CD4-positive, alpha-beta T cell treated with Interleukin-6 at 100 ng/mL for 8 hours (primary cell): ENCODE data around the gene PLEKHA8.

ENCODE experiments used
- DNase-seq: peaks from one replicate; pipeline ENCODE4 v3.0.0-alpha.2; 2020; ENCODE audit warnings: mixed read lengths, low spot score

Gene PLEKHA8, protein sequence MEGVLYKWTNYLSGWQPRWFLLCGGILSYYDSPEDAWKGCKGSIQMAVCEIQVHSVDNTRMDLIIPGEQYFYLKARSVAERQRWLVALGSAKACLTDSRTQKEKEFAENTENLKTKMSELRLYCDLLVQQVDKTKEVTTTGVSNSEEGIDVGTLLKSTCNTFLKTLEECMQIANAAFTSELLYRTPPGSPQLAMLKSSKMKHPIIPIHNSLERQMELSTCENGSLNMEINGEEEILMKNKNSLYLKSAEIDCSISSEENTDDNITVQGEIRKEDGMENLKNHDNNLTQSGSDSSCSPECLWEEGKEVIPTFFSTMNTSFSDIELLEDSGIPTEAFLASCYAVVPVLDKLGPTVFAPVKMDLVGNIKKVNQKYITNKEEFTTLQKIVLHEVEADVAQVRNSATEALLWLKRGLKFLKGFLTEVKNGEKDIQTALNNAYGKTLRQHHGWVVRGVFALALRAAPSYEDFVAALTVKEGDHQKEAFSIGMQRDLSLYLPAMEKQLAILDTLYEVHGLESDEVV

DNA sequence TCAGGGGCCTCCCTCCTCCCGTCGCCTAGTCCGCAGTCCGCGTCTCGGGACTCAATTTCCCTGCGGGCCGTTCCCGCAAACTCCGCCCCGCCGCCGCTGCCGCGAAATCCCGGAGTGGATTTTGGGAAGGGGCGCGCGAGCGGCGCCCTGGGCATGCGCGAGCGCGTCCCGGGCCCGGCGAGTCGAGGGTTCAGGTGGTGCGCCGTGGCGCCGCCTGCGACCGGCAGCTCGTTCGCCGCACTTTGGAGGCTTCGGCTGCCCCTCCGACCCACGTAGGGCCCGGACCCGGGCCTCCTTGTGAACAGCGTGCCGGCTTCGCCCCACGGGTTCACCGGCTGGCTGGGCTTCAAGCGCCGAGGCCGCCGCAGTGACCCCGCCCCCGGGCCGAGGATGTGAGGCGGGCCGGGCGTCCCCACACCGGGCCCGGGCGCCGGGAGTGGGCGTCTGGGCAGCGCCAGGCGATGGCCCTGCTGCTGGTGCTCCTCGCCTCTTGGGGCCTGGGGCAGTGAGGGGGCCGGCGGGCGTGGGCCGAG lies at the start of gene PLEKHA8:
Gene PLEKHA8 (plus strand): TSS at position 197 of the 533 bp plus-strand sequence. CDS start 351 bp downstream, outside the sequence.
- DNase-seq = peak; percentile 82

DNA sequence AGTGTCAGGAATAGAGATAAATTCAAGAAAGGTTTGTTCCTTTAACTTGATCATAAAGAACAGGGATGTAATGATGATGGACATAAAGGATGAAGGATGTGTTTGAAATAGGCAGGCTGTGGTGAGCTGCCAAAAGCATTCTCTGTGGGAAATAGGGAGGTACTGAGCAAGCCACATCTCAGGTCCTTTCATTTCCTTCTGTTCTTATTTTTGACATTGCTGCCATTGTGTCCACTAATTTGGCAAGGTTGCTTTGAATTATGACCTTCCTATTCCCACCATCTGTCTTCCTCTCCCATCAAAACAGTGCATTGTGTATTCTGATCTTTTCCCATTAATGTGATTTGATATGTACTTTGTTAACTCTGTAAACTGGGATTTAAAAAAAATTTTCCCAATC lies 48.1 kb upstream of the PLEKHA8 start:
- DNase-seq = no peak

DNA sequence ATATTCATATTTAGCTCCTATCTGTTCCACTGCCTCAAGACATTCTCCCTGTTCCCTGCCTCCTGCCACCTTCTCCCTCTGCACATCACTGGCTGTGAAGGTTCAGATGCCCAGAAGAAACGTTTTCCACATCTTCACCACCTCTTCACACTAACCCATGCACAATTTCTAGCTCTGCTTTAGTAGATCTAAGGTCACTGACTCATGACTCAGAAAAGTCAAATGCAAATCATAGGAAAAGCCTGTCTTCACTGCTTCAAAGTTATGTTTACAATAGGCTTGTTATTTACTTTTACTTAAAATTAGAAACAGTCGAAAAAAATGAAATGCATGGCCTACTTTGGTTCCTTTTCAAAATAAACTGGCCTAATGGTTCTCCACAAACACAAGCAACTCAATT lies 41.1 kb upstream of the PLEKHA8 start:
- no peak for DNase-seq

DNA sequence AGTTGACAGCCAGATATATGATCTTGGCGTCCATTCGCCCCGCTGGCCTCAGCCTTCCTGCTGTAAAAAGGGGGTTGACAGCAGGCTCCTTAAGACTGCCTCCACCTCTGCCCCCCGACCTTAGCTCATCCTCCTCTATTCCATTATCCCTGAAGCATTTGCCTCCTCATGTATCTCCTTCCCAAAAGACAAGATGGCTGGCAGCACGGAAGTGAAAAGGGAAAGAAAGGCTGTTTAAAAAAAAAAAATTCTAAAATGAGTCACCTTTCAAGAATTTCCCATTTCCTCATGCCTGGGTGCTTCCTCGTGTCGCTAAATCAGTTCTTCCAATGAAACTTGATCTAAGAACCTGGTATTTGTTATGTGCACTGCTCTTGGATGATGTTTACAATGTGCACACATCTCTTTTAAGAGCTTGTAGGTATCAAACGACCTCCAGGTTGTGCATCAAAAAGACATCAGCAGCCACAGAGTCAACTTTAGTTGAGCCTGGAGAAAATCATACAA lies 40.3 kb upstream of the PLEKHA8 start:
- DNase-seq = no peak

DNA sequence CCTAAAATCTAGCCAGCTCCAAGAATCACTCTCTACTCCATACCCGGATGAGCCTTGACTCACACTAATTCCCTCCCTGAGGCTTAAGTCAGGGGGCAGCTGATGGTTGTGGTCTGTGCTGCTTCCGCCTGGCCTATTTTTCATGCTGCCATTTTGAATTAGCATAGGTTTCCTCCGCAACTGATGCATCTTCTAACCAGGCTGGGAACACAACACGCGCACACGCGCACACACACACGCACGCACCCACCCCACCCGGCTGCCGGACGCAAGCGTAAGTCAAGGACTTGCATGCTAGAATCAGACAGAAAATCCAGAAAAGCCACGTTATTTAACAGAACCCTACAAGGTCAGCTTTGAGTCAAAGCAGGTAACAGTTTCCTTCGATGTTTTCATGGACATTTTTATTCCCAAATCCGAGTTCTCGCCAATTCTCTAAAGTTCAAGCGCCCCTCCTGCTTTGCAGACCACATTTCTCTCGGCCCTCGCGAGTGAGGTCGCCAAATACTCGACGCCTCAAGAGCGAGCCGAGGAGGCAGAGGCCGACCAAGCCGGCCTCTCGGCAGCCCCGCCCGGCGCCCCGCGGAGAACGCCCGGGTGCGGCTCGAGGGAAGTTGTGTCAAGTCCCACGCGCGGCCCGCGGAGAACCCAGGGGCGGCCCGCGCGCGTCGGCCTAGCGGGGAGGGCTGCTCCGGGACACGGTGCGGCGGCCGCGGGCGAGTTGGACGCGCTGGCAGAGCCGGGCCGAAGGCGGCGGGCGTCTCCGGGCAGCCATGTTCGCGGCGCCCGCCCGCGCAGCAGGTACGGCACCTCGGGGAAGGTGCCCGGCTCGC lies 39.6 kb upstream of the PLEKHA8 start:
- no peak for DNase-seq

DNA sequence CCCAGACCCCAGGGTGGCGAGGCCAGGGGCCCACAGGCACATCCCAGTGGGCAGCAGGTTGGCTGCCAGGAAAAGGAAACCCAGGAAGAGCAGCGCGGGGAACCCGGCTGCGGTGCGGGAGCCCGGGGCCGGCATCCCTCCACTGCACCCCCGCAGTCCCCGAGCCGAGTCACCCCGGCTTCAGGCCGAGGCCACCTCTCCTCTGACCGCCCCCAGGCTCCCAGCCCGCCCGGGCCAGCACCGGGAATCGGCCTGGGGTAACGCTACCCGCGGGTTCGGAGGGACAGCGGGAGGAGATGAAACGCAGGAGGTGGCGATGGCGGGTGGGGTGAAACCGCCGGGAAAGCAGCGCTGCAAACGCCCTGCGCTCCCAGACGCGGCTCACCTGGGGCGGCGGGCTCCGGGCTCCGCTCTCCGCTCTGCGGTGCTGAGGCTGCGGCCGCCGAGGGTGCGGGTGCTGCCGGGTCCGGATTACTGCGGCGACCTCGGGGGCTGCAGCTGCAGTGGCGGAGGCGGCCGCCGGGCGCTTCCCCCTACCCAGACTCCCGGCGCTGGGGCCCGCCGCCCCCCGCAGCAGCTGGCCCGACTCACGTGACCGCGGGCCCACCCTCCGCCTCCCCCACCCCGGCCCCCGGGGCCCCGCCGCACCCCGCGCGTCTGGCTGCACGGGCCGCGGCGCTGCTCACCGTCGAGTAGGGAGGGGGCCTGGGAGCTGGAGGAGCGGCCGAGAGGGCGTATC lies 38.8 kb upstream of the PLEKHA8 start, which contains the start of gene SCRN1:
Gene SCRN1 (minus strand): TSS at position 545 of the 739 bp plus-strand sequence. CDS start 20,734 bp downstream, outside the sequence.
- no peak for DNase-seq

DNA sequence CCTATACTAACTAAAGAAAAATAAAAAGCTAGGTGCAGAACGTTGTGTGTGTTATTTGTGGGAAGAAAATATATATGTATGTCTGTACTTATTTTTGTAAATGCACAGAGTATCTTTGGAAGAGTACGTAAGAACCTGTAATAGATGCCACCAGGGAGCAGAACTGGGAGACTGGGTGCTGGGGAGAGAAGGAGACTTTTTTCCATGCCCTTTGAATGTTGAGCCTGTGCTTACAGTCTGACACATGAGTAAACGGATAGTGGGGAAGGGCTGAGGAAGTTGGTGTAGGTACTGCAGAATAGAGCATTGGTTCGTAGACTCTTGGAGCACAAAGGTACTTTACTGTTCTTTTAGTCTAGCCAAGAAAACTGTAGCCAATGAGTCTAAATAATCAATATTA lies 37.3 kb upstream of the PLEKHA8 start:
- DNase-seq = no peak

DNA sequence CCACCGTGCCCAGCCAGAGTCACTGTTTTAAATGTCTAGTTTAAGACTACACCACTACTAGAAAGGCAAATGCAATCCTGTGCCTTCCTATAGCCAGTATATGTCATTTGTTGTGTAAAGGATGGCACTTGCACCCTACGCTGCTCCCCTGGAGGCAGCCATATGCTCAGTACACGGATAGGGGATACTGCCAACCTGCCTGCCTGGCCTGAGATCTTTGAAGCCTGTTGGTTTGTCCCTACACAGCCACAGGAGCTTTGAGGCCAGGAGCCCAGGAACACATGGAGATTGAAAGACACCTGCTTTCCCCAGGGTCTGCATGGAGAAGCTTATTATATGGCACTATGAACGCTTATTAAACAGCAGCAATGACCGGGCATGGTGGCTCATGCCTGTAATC lies 36.3 kb upstream of the PLEKHA8 start:
- DNase-seq = no peak

DNA sequence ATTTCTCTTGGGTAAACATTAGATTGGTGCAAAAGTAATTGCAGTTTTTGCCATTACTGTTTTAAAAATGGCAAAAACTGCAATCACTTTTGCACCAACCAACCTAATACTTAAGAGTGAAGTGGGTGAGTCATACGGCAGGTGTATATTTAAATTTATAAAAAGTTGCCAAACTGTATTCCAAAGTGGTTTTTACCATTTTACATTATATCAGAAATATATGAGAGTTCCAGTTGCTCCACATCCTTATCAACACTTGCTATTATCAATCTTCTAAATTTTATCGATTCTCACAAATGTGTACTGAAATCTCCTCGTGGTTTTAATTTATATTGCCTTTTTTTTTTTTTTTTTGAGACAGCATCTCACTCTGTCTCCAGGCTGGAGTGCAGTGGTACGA lies 35.1 kb upstream of the PLEKHA8 start:
- DNase-seq = no peak

DNA sequence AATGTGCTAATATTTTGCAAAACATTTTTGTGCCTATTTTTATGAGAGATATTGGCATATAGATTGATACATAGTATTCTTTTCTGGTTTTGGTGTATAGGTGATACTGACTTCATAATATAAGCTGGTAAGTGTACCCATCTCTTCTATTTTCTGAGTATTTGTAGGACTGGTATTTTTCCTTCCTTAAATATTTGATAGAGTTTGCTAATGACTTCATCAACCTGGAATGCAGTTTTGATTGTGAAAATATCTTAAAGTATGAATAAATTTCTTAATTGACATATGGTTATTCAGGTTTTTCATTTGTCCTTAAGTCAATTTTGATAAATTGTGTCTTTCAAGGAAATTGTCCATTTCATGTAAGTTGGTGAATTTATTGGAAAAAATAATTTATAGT lies 32.6 kb upstream of the PLEKHA8 start:
- no peak for DNase-seq

DNA sequence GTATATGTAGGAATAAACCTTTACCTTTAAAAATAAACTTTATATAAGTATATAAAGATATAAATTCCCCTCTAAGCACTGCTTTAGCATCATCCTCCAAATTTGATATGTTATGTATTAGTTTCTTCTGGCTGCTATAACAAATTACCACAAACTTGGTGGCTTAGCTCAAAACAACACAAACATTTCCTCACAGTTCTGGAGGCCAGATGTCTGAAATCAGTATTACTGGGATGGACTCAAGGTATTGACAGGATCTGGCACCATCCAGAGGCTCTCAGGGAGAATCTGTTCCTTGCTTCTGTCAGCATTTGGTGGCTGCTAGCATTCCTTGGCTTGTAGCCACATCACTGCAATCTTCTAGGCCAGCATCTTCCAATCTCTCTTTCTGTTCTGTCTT lies 31.9 kb upstream of the PLEKHA8 start:
- DNase-seq = no peak

DNA sequence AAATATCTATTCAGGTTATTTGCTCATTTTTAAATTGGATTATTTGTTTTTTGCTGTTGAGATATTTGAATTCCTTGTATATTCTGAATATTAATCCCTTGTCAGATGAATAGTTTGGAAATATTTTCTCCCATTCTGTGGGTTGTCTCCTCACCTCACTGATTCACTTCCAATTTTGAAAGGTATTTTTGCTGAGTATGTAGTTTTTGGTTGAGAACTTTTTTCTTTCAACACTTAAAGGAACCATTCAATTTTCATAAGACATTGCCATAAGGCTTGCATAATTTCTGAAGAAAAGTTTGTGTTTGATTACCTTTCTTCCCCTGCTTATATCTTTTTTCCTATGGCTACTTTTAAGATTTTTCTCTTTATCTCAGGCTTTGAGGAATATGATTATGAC lies 29.7 kb upstream of the PLEKHA8 start:
- DNase-seq = no peak

DNA sequence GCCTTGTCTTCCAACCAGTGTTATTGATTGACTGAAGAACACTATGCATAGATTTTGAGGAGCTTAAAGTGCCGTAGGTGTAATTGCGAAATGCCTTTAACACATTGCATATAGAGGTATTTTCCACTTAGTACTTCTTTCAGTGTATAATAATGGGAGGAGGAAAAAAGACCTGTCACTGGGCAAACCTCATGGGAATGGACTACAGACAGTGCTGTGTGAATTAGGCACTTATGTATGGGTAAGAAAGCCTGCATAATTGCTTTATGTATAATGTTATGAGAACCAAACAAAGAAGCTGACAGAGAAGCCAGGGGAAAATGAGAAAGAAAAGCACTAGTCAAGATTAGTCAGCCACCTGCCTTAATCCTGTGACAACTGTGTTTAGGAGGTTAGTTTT lies 26.2 kb upstream of the PLEKHA8 start:
- DNase-seq = no peak

DNA sequence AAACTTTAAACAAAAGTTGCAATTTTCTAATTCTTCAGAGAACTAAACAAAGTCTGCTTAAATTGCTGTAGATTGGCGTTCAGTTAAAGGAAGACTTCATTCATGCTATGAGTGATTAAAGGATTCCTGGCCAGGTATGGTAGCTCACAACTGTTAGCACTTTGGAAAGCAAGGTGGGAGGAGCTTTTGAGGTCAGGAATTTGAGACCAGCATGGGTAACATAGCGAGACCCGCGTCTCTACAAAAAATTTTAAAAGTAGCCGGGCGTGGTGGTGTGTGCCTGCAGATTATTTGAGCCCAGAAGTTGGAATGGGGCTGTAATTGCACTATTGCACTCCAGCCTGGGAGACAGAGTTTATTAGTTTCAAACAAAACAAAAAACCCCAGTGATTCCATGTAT lies 25.1 kb upstream of the PLEKHA8 start:
- DNase-seq = no peak

DNA sequence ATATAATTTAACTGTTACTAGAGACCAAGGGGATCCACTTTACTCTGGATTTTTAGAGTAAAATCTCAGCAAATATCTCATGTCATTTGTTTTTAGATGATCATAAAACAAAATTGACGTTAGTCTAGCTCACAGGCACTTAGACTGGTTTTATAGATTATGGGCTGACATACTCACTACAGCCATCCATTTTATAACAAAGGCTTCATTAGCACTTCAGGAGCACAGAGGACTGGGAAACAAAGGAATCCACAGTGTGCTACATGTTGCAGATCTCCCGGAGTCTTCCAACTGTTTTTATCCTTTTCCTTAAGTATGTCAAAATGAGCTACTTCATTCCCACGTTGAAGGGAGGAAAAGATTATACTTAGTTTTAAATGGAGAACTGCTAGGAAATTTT lies 22.7 kb upstream of the PLEKHA8 start:
- DNase-seq = no peak

DNA sequence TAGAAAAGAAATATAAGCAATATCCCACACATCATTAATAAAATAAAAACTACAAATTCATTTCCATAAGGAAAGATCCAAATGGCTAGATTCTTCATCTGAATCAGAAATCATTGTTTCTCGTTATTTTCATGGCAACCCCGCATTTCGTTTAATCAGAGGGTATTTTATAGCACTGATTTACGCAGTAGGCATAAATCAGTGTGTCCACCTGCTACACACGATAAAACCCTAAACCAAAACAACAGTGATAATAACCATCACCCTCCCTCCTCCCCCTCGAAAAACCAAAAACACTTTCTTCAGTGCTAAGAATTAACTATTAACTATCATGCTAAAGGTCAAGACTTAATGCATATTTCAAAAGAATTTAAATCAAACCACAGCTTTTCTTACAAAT lies 18.2 kb upstream of the PLEKHA8 start:
- DNase-seq = no peak

DNA sequence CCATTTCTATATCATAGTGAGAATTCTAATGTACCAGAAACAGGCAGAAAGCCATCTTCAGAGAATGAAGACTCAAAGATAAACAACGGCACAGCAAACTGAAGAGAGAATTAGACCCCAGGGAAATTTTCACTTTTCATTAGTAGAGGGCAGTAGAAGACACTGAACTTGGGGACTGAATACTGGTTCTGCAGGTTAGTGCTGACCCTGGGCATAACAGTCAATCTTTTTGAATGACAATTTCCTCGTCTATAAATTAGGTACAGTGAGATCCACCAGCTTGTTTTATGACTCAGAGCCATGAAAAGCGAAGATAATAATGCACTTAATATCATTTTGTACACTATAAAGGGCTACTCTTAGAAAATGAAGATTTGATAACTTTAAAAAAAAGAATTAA lies 15.5 kb upstream of the PLEKHA8 start:
- no peak for DNase-seq

DNA sequence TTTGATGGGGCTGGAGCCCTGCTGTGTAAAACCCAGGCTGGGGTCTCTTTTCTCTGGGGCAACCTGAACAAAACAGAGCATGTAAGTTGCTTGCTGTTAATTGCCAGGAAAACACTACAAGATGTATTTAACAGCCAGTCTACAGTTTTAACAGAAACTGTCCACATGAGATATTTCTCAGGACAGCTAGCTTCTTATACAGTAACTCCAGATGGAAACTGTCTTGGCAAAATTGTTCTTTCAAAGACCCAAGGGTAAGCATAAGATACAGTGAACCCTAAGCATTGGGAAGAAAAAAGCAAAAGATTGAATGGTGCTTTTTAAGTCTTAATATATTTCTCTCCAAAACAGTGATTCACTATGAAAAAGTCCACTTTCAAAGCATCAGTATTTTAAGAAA lies 9.8 kb upstream of the PLEKHA8 start:
- DNase-seq = no peak

DNA sequence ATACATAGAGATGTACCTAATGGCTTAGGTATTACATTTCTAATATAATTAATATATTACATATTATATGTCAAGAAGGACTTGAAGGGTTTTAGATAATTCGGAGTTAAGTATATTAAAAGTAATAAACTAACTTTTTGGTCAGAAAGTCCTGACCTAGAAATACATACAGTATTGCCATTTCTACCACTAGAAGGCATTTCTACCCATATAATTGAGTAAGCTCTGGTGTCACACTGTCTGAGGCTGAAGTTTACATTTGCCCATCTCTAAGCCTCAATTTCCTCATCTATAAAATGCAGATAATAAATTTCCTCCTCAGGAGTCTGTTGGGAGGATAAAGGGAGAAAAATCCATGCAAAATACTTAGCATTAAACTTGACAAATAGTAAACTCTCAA lies 8.8 kb upstream of the PLEKHA8 start:
- DNase-seq = no peak

DNA sequence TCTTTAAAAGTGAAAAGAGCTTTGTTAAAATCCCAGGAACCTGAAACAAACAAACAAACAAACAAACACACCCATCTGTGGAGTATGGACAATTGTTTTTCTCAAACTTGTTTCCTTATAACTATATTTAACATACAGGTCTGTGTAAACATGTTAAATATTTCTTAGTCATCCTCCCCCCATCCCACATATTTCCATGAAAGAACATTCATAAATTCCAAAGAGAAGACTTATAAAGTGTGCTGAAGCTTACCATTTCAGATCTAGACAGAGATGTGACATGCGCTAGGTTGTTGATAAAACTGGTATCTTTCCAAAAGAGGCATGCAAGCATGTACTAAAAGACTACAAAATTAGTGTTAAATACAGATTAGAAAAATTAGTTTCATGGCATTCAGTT lies 8.3 kb upstream of the PLEKHA8 start:
- no peak for DNase-seq

DNA sequence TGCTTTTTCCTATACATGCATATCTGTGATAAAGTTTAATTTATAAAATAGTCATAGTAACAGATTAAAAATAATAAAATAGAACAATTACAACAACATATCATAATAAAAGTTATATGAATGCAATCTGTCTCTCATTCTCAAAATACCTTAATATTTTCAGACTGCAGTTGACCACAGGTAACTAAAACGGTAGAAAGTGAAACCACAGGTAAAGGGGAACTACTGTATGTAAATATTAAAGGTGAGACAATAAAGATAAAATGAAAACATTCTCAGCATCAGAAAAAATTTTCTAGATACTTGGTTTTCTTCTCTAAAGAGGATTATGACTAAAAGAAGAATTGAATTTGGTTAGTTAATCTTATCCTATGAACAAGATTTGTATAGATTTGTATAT lies 7.7 kb upstream of the PLEKHA8 start:
- DNase-seq = no peak

DNA sequence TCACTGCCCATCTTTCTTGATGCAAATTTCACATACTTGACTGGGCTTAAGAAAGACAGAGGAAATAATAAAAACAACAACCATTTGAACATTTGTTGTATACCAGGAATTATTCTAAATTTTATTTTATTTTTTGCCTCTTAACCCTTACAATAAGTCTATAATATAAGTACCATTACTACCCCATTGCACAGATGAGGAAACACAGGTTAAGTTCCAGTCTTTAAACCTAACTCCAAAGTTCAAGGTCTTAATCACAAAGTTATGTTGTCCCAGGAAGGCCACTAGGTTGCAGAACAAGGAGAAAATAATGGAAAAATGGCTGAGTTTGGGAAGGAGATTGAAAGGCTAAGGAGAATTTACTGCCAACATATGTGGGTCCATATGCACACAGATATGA lies 5.2 kb upstream of the PLEKHA8 start:
- DNase-seq = no peak
